Measurements from ENCODE around the gene NUP210L. TPM values are rescaled to one million over a fixed set of nuclear protein-coding genes. Genes with fewer than 3 reads are reported as not detected.

NUP210L gene
- total and polyA plus RNA-seq, 2 experiments from 2014 or later, result 0.10 TPM; not detected in 1

- peak overlapping the region; percentile 97 for H3K27ac Mint-ChIP-seq
- peaks cover 10% of the 10 kb centered on the region; the same call in 1 of the 2 replicates for H3K36me3 ChIP-seq (ENCODE audit: insufficient read depth)
Measured at GRCh38 chr1:154182344-154183045, 27.6 kb upstream of the NUP210L start.

GRCh38 chr1:154181944-154182343, 27.1 kb upstream of the NUP210L start:
- Histone ChIP-seq H4K20me1 (replicated peaks; ENCODE audit: insufficient read depth) (peaks cover 49% of the 10 kb centered on the region), H3K4me2 (peak overlapping the region; percentile 85), H3K27ac (ENCODE audit: low read depth) (peak overlapping the region; percentile 88), H2AFZ (no peak overlapping the region), H3K4me1 (ENCODE audit: insufficient read depth) (peaks cover 60% of the 10 kb centered on the region), H3K36me3 (ENCODE audit: insufficient read depth) (peaks cover 10% of the 10 kb centered on the region; the same call in 1 of the 2 replicates), H3K79me2 (replicated peaks; ENCODE audit: insufficient read depth) (peaks cover 60% of the 10 kb centered on the region), H3K4me3 (peak overlapping the region; percentile 88), H3F3A (replicated peaks; ENCODE audit: low read depth) (peaks cover 6% of the 10 kb centered on the region), H3K27me3 (ENCODE audit: insufficient read depth) (no peaks in the 10 kb centered on the region), H3K9me2 (ENCODE audit: insufficient read depth) (no peaks in the 10 kb centered on the region)
- no peak for DNase-seq (ENCODE audit: low spot score)
- H3K36me3 Mint-ChIP-seq (ENCODE audit: low read depth), result peaks cover 43% of the 10 kb centered on the region
- peak overlapping the region; percentile 100 for H3K4me3 Mint-ChIP-seq
- H3K4me1 Mint-ChIP-seq, result peaks cover 67% of the 10 kb centered on the region
- peaks cover 4% of the 10 kb centered on the region; the same call in 1 of the 3 replicates for H3K9me3 Mint-ChIP-seq
- no peak for ATAC-seq
- peaks cover 8% of the 10 kb centered on the region for H3K27me3 Mint-ChIP-seq (ENCODE audit: insufficient read depth, low read depth, poor library complexity)
- H3K27ac Mint-ChIP-seq, result peak overlapping the region; percentile 97
- TF ChIP-seq STAT1 (IDR thresholded peaks at IDR 0.05; ENCODE audit: unreplicated experiment) (no peak), NANOG (IDR thresholded peaks at IDR 0.05; ENCODE audit: borderline replicate concordance) (no peak), REST (IDR thresholded peaks at IDR 0.05; ENCODE audit: unreplicated experiment) (no peak), POLR2AphosphoS5 (IDR thresholded peaks at IDR 0.05; ENCODE audit: low read depth) (no peak), EZH2 (IDR thresholded peaks at IDR 0.05; ENCODE audit: low read depth, unreplicated experiment) (no peak), ETS1 (IDR thresholded peaks at IDR 0.05) (no peak), EZH2phosphoT487 (IDR thresholded peaks at IDR 0.05; ENCODE audit: unreplicated experiment) (no peak)

More at GRCh38 chr1:154182344-154183045, 27.6 kb upstream of the NUP210L start:
- H3K79me2 ChIP-seq (replicated peaks; ENCODE audit: insufficient read depth), result peaks cover 54% of the 10 kb centered on the region
- Mint-ChIP-seq H3K36me3 (ENCODE audit: low read depth) (peaks cover 39% of the 10 kb centered on the region), H3K9me3 (peaks cover 4% of the 10 kb centered on the region; the same call in 1 of the 3 replicates), H3K27me3 (ENCODE audit: insufficient read depth, low read depth, poor library complexity) (peaks cover 8% of the 10 kb centered on the region), H3K4me3 (peak overlapping the region; percentile 100), H3K4me1 (peaks cover 67% of the 10 kb centered on the region)
- no peaks in the 10 kb centered on the region for H3K9me2 ChIP-seq (ENCODE audit: insufficient read depth)
- peak overlapping the region; percentile 88 for H3K4me3 ChIP-seq
- peak overlapping the region; percentile 88 for H3K27ac ChIP-seq (ENCODE audit: low read depth)
- H3K4me1 ChIP-seq (ENCODE audit: insufficient read depth), result peaks cover 62% of the 10 kb centered on the region
- TF ChIP-seq ETS1 (IDR thresholded peaks at IDR 0.05), result no peak
- peak; percentile 76 for DNase-seq (ENCODE audit: low spot score)
- peaks cover 43% of the 10 kb centered on the region for H4K20me1 ChIP-seq (replicated peaks; ENCODE audit: insufficient read depth)
- ATAC-seq, result peak; percentile 26
- H3K27me3 ChIP-seq (ENCODE audit: insufficient read depth), result no peaks in the 10 kb centered on the region
- peak overlapping the region; percentile 85 for H3K4me2 ChIP-seq
- peaks cover 6% of the 10 kb centered on the region for H3F3A ChIP-seq (replicated peaks; ENCODE audit: low read depth)
- no peak overlapping the region for H2AFZ ChIP-seq
